Measurements from ENCODE around the gene NUP210.

DNA sequence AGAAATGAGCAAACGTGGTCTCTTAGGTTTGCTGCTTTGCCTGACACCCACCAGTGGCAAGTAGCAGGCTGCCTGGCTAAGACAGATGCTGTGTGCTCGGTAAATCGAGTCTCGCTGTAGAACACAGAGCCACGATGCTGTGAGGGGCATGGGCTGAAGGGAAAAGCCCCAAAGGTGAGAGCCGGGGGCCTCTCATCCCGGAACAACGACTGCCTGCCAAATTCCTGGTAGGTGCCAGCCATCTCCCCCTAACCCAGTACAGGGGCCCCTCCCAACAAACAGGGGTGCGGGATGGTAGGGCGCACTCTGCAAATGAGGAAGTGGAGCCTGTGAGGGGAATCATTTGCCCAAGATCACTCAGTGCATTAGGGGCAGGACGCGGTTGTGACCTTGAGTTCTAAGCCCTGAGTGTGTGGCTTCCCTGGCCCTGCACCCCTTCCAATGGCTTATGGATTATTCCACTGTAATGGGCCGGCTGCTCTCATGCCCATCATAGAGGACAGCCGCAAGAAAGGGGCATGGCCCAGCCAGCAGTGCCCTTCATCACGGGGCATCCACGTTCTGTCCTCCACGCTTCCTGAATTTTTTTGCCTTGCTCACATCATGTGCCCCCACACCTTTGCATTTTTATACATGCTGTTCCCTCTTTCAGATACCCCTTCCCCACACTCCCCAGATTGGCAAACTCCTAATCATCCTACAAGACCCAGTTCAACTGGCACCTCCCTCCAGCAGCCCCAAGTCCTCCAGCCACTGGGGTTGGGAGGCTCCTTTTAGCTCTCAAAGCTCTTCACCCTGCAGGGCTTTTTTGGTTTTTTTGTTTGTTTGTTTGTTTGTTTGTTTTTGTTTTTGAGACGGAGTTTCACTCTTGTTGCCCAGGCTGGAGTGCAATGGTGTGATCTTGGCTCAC is 125.4 kb downstream of the NUP210 start:
- TF ChIP-seq, protein P1, sequence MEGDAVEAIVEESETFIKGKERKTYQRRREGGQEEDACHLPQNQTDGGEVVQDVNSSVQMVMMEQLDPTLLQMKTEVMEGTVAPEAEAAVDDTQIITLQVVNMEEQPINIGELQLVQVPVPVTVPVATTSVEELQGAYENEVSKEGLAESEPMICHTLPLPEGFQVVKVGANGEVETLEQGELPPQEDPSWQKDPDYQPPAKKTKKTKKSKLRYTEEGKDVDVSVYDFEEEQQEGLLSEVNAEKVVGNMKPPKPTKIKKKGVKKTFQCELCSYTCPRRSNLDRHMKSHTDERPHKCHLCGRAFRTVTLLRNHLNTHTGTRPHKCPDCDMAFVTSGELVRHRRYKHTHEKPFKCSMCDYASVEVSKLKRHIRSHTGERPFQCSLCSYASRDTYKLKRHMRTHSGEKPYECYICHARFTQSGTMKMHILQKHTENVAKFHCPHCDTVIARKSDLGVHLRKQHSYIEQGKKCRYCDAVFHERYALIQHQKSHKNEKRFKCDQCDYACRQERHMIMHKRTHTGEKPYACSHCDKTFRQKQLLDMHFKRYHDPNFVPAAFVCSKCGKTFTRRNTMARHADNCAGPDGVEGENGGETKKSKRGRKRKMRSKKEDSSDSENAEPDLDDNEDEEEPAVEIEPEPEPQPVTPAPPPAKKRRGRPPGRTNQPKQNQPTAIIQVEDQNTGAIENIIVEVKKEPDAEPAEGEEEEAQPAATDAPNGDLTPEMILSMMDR (IDR thresholded peaks at IDR 0.05), result no peak
- TF ChIP-seq EP300 (IDR thresholded peaks at IDR 0.05; ENCODE audit: borderline replicate concordance in 1 of 2, low read depth in 1 of 2, low read length in 1 of 2) (no peak), POLR2AphosphoS5 (IDR thresholded peaks at IDR 0.05; ENCODE audit: low read depth, low read length) (no peak)
- TF ChIP-seq, protein P2, sequence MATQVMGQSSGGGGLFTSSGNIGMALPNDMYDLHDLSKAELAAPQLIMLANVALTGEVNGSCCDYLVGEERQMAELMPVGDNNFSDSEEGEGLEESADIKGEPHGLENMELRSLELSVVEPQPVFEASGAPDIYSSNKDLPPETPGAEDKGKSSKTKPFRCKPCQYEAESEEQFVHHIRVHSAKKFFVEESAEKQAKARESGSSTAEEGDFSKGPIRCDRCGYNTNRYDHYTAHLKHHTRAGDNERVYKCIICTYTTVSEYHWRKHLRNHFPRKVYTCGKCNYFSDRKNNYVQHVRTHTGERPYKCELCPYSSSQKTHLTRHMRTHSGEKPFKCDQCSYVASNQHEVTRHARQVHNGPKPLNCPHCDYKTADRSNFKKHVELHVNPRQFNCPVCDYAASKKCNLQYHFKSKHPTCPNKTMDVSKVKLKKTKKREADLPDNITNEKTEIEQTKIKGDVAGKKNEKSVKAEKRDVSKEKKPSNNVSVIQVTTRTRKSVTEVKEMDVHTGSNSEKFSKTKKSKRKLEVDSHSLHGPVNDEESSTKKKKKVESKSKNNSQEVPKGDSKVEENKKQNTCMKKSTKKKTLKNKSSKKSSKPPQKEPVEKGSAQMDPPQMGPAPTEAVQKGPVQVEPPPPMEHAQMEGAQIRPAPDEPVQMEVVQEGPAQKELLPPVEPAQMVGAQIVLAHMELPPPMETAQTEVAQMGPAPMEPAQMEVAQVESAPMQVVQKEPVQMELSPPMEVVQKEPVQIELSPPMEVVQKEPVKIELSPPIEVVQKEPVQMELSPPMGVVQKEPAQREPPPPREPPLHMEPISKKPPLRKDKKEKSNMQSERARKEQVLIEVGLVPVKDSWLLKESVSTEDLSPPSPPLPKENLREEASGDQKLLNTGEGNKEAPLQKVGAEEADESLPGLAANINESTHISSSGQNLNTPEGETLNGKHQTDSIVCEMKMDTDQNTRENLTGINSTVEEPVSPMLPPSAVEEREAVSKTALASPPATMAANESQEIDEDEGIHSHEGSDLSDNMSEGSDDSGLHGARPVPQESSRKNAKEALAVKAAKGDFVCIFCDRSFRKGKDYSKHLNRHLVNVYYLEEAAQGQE (IDR thresholded peaks at IDR 0.05; ENCODE audit: low read depth, low read length), result no peak

Measured in SK-N-SH (cell line).